Head of caudate nucleus (tissue), 42 donors: Measurements from ENCODE around the gene MNT.

Source experiments
- DNase-seq, 42 donors: peaks; one replicate each; pipeline versions ENCODE4 v3.0.0 to v3.0.0-alpha.2; 2020 to 2021; ENCODE audit warnings: mixed read lengths in 7 of 42
- intact Hi-C: fragments of 100-400 bp; cut with DNase I; formaldehyde crosslinking; loops from one replicate; pipeline ENCODE4 v1.15.0; 2022

The MNT gene

DNA sequence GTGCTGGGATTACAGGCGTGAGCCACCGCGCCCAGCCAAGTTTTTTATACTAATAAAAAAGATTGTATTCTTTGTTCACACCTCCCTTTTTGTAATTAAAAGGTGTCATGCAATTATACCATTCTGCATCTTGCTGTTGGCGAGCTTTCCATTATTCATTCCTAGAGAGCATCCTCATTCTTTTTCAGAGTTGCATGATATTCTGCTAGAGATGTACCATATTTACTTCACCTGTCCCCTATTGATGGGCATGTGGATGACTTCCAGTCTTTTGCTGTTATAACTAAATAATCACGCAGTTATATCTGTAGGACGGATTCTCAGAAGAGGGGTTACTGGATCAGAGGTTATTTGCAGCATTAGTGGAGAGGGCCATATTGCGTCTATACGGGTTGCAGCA lies 46.5 kb downstream of the MNT start:
- no peak for DNase-seq
- intact Hi-C loops, result no loop called here

- intact Hi-C loops, result no loop called here
- peak in 1 of 42 donors; percentile 26 for DNase-seq
These were observed 49.6 kb downstream of the MNT start for GRCh38 chr17:2351269-2351668.

- intact Hi-C loops, result no loop called here
- DNase-seq, result peak in 36 of 42 donors; percentile 19 to 89 (median 62)
These were observed 52.8 kb downstream of the MNT start for GRCh38 chr17:2347805-2348685.

GRCh38 chr17:2346475-2346874 lies 54.4 kb downstream of the MNT start:
- intact Hi-C loops, result no loop called here
- DNase-seq, result no peak

GRCh38 chr17:2344528-2344927 lies 56.3 kb downstream of the MNT start:
- no peak for DNase-seq

GRCh38 chr17:2343421-2343820 lies 57.4 kb downstream of the MNT start:
- intact Hi-C loops, result no loop called here
- DNase-seq, result no peak

More at GRCh38 chr17:2344528-2344927, 56.3 kb downstream of the MNT start:
- intact Hi-C loops, result no loop called here

GRCh38 chr17:2338315-2338657 lies 62.6 kb downstream of the MNT start:
- intact Hi-C loops, result no loop called here
- DNase-seq, result peak in 8 of 42 donors; percentile 12 to 51 (median 26)

GRCh38 chr17:2337544-2338314 lies 63.1 kb downstream of the MNT start:
- peak in 40 of 42 donors; percentile 38 to 81 (median 62) for DNase-seq
- intact Hi-C loops, result no loop called here

- DNase-seq, result peak in 40 of 42 donors; percentile 10 to 87 (median 74)
- intact Hi-C loops, result no loop called here
These were observed 63.9 kb downstream of the MNT start, which contains the start of gene SGSM2 for GRCh38 chr17:2336852-2337543. Gene SGSM2, plus strand, starts transcription at chr17:2337501. Its CDS starts 188 bp downstream, at chr17:2337689.

- intact Hi-C loops, result no loop called here
These were observed 64.5 kb downstream of the MNT start, which contains the start of gene TSR1 for GRCh38 chr17:2336215-2336851. Gene TSR1, minus strand, starts transcription at chr17:2336457. Its CDS starts 30 bp downstream, at chr17:2336427.

GRCh38 chr17:2335726-2336214 lies 65.1 kb downstream of the MNT start:
- intact Hi-C loops, result no loop called here
- DNase-seq, result peak in 15 of 42 donors; percentile 8 to 50 (median 31)

More at GRCh38 chr17:2336215-2336851, 64.5 kb downstream of the MNT start, which contains the start of gene TSR1:
- DNase-seq, result peak; percentile 82 to 98 (median 95)
